Medulla oblongata (tissue), 1 donor: ENCODE data around the gene DTNB.
"Not testable (repeated sequence)": the region's sequence is repeated elsewhere in the genome, so short reads cannot be mapped to it uniquely, and the experiment has no call there.

Source experiments
- DNase-seq: peaks from one replicate; pipeline ENCODE4 v3.0.0-alpha.2; 2015; ENCODE audit errors: extremely low spot score

The DTNB gene

GRCh38 chr2:25673300-25674076 is at the start of gene DTNB:
DTNB (minus strand) TSS chr2:25673577; CDS start chr2:25652660, 20,917 bp downstream.
- peak; percentile 66 for DNase-seq

GRCh38 chr2:25722224-25722623 is 48.8 kb upstream of the DTNB start:
- DNase-seq = no peak

GRCh38 chr2:25720575-25720974 is 47.2 kb upstream of the DTNB start:
- DNase-seq = no peak

- DNase-seq = no peak
Observed at GRCh38 chr2:25714740-25715139, 41.4 kb upstream of the DTNB start.

- DNase-seq = no peak
Observed at GRCh38 chr2:25712455-25712854, 39.1 kb upstream of the DTNB start.

- DNase-seq = peak; percentile 40
Observed at GRCh38 chr2:25711675-25712354, 38.4 kb upstream of the DTNB start.

GRCh38 chr2:25710750-25711149 is 37.4 kb upstream of the DTNB start:
- DNase-seq = no peak

GRCh38 chr2:25709349-25709748 is 36.0 kb upstream of the DTNB start:
- DNase-seq = no peak

- DNase-seq = no peak
Observed at GRCh38 chr2:25707927-25708590, 34.7 kb upstream of the DTNB start.

- not testable (repeated sequence) for DNase-seq
Observed at GRCh38 chr2:25705575-25705974, 32.2 kb upstream of the DTNB start.

GRCh38 chr2:25701801-25702200 is 28.4 kb upstream of the DTNB start:
- DNase-seq = no peak

- peak; percentile 19 for DNase-seq
Observed at GRCh38 chr2:25700221-25700660, 26.9 kb upstream of the DTNB start.

GRCh38 chr2:25699216-25699615 is 25.8 kb upstream of the DTNB start:
- no peak for DNase-seq

- DNase-seq = no peak
Observed at GRCh38 chr2:25698752-25699151, 25.4 kb upstream of the DTNB start.

GRCh38 chr2:25697559-25698341 is 24.4 kb upstream of the DTNB start:
- no peak for DNase-seq

- DNase-seq = no peak
Observed at GRCh38 chr2:25692737-25693445, 19.5 kb upstream of the DTNB start.

- DNase-seq = no peak
Observed at GRCh38 chr2:25692143-25692542, 18.8 kb upstream of the DTNB start.

GRCh38 chr2:25690058-25690457 is 16.7 kb upstream of the DTNB start:
- DNase-seq = no peak

- DNase-seq = no peak
Observed at GRCh38 chr2:25688236-25688635, 14.9 kb upstream of the DTNB start.

GRCh38 chr2:25685741-25686140 is 12.4 kb upstream of the DTNB start:
- no peak for DNase-seq
